Lung (tissue), 12 donors: ENCODE results near the gene SWI5. TPM values are rescaled to one million over a fixed set of nuclear protein-coding genes. Genes with fewer than 3 reads are reported as not detected.

Source experiments
- ATAC-seq: fragments of 200-7000 bp; cut with Tn5 transposase; one replicate; pipeline ENCODE4 v1.9.1; 2020; ENCODE audit warnings: moderate number of reproducible peaks; ENCODE audit not compliant: insufficient read depth, low FRiP score
- DNase-seq, 3 donors: peaks; one replicate each; pipeline ENCODE4 v3.0.0-alpha.2; 2013 to 2017
- H3K27ac ChIP-seq, 2 donors: one replicate each; pipeline ENCODE4 v1.5.1; 2013; ENCODE audit warnings: mild to moderate bottlenecking in 2 of 2, moderate library complexity in 2 of 2, control low read depth in 1 of 2, inconsistent platforms in 1 of 2, low read depth in 1 of 2, low read length in 1 of 2
- H3K27me3 ChIP-seq, 3 donors: one replicate each; pipeline ENCODE4 v1.5.1; 2013; ENCODE audit warnings: low read length in 2 of 3; ENCODE audit not compliant: control insufficient read depth in 3 of 3, insufficient read depth in 3 of 3
- H3K36me3 ChIP-seq, 4 donors: one replicate each; pipeline ENCODE4 v1.5.1; 2013; ENCODE audit warnings: low read length in 4 of 4, mild to moderate bottlenecking in 1 of 4, moderate library complexity in 1 of 4; ENCODE audit not compliant: control insufficient read depth in 4 of 4, insufficient read depth in 4 of 4
- H3K4me1 ChIP-seq, 5 donors: one replicate each; pipeline ENCODE4 v1.5.1; 2013; ENCODE audit warnings: low read length in 5 of 5, mild to moderate bottlenecking in 2 of 5, moderate library complexity in 1 of 5; ENCODE audit not compliant: control insufficient read depth in 5 of 5, insufficient read depth in 5 of 5
- H3K4me3 ChIP-seq: one replicate; pipeline ENCODE4 v1.5.1; 2013; ENCODE audit warnings: mild to moderate bottlenecking, control low read depth, moderate library complexity
- H3K9ac ChIP-seq, 2 donors: one replicate each; pipeline ENCODE4 v1.5.1; 2013; ENCODE audit warnings: low read length in 2 of 2, control low read depth in 1 of 2; ENCODE audit not compliant: insufficient read depth in 1 of 2
- H3K9me3 ChIP-seq, 4 donors: one replicate each; pipeline ENCODE4 v1.5.1; 2013; ENCODE audit warnings: low read length in 3 of 4, mild to moderate bottlenecking in 1 of 4, moderate library complexity in 1 of 4; ENCODE audit not compliant: control insufficient read depth in 4 of 4, insufficient read depth in 3 of 4
- WGBS, 2 donors: extraction: QIAGEN DNeasy Blood & Tissue Kit; methylation state at CpG; one replicate each; pipeline ENCODE4 v1.1.7; 2013; 5-methylcytosine and 5-hydroxymethylcytosine counted together
- polyA plus RNA-seq, 2 donors: library from polyadenylated mRNA; stranded (reverse); fragments of 200-250 nt; gene quantifications; one replicate each; pipeline ENCODE4 v1.2.1, GENCODE V29; 2013
- total RNA-seq, 2 donors: library from RNA; depleted of rRNA in 1 of 2; stranded (reverse); fragments of >200 nt in 1 of 2; gene quantifications; one replicate each; pipeline ENCODE4 v1.2.1, GENCODE V29; 2014 to 2021
- TF ChIP-seq, protein P1 (sequence below): IDR thresholded peaks from 2 replicates; pipeline ENCODE4 v1.5.1; 2012; ENCODE audit warnings: mild to moderate bottlenecking; ENCODE audit errors: control extremely low read depth, extremely low read depth
- donor health status: control.
- donor health status: control.
- donor health status: Bipolar disorder and iron deficiency.
- donor health status: healthy.
- donor health status: DM: yes; HTN: yes; CAD: no.

The SWI5 gene
- total and polyA plus RNA-seq, 4 donors, result 19.6 to 28.4 (median 23.2) TPM

DNA sequence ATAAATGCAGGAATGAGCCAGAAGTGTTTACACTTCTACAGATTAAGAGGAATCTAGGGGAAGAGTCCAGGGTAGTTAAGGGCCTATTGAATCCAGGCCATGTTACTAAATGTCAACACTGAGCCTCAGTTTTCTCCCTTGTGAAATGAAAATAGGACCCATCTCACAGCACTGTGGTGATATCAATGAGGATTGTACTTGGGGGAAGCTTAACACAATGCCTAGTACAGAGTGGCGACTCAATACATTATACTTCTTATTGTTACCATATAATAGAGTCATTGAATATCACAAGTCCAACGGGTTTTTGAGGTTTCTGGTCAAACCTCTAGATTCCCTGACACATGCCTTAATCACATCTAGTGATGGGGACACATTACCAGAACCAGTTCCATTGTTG is 41.6 kb downstream of the SWI5 start:
- ATAC-seq (no peak), DNase-seq (no peak)
- H3K9me3 ChIP-seq, result no peaks in the 10 kb centered on the region
- H3K27ac ChIP-seq, result no peak overlapping the region
- H3K4me3 ChIP-seq, result no peak overlapping the region
- H3K36me3 ChIP-seq, result peaks cover 7 to 29% (median 21%) of the 10 kb centered on the region in 4 donors
- no peaks in the 10 kb centered on the region for H3K27me3 ChIP-seq
- TF ChIP-seq, protein P1, sequence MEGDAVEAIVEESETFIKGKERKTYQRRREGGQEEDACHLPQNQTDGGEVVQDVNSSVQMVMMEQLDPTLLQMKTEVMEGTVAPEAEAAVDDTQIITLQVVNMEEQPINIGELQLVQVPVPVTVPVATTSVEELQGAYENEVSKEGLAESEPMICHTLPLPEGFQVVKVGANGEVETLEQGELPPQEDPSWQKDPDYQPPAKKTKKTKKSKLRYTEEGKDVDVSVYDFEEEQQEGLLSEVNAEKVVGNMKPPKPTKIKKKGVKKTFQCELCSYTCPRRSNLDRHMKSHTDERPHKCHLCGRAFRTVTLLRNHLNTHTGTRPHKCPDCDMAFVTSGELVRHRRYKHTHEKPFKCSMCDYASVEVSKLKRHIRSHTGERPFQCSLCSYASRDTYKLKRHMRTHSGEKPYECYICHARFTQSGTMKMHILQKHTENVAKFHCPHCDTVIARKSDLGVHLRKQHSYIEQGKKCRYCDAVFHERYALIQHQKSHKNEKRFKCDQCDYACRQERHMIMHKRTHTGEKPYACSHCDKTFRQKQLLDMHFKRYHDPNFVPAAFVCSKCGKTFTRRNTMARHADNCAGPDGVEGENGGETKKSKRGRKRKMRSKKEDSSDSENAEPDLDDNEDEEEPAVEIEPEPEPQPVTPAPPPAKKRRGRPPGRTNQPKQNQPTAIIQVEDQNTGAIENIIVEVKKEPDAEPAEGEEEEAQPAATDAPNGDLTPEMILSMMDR, result no peak
- WGBS, 2 donors, result 75 to 93% methylated on average over 2 of the region's 2 CpGs
- H3K9ac ChIP-seq, result no peak overlapping the region
- H3K4me1 ChIP-seq, result peaks cover 0 to 9% (median 2%) of the 10 kb centered on the region in 5 donors

DNA sequence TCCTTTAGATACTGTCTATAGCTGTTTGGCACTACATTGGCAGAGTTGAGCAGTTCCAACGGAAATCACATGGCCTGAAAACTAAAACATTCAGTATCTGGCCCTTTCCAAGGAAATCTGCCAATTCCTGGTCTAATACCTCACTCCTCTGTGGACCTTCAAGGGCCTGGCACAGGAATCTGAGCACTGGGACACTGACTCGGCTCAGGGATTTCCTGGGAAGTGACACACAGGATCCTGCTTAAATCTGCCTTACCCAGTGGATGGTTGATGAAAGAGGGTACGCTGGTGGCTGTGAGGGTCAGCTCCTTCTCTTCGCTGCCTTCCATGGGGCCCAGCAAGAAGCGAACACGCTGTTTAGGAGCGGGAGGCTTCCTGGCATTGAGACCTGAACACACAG is 45.3 kb downstream of the SWI5 start:
- Histone ChIP-seq H3K36me3 (peaks cover 7 to 27% (median 20%) of the 10 kb centered on the region in 4 donors), H3K4me3 (peak overlapping the region; percentile 96)
- WGBS, 2 donors, result 80 to 92% methylated on average over 7 of the region's 7 CpGs

DNA sequence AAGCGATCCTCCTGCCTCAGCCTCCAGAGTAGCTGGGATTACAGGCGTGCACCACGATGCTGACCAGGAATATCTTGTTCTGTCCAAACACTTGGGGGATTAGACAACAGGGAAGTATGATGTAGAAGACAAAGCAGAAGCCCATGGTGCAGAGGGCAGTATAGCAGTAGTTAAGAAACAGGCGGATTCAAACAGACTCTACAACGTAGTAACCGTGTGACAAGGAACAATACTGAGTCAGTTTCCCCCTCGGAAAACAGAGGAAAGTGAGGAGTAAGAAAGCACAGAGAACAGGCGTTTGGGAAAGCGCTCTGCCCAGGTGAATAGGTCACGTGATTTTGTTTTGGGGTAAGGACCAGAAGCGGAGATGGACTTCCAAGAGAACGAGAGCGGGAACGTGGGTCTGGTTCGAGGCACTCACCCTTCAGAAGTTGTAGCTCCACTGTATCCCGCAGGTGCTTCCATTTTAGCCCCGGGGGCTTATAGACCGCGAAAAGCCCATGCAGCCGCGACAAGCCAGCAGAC is 45.9 kb downstream of the SWI5 start:
- TF ChIP-seq, protein P1, result no peak
- Histone ChIP-seq H3K36me3 (peaks cover 5 to 29% (median 16%) of the 10 kb centered on the region in 4 donors), H3K27me3 (no peaks in the 10 kb centered on the region), H3K27ac (no peak overlapping the region), H3K9ac (peak overlapping the region; percentile 40 to 75), H3K9me3 (no peaks in the 10 kb centered on the region), H3K4me3 (peak overlapping the region; percentile 96), H3K4me1 (peaks cover 0 to 16% (median 7%) of the 10 kb centered on the region in 5 donors)
- DNase-seq, result no peak
- whole genome bisulfite sequencing, 2 donors, result 1 to 2% methylated on average over 21 of the region's 21 CpGs
- ATAC-seq, result no peak

More for the DNA sequence above, 45.3 kb downstream of the SWI5 start:
- ATAC-seq, result no peak
- no peak for DNase-seq
- H3K9me3 ChIP-seq, result no peaks in the 10 kb centered on the region
- H3K27me3 ChIP-seq, result no peaks in the 10 kb centered on the region
- H3K27ac ChIP-seq, result no peak overlapping the region
- peak overlapping the region in 1 of 2 donors; percentile 75 for H3K9ac ChIP-seq
- peaks cover 0 to 16% (median 7%) of the 10 kb centered on the region in 5 donors for H3K4me1 ChIP-seq
- TF ChIP-seq, protein P1, result no peak
